Breast epithelium (tissue), 4 donors: Measurements from ENCODE around the gene TRIM38. TPM values are rescaled to one million over a fixed set of nuclear protein-coding genes. Genes with fewer than 3 reads are reported as not detected.
A peak's percentile ranks its signal among the peaks of the same experiment; 100 is the strongest.
"Not testable (repeated sequence)": the region's sequence is repeated elsewhere in the genome, so short reads cannot be mapped to it uniquely, and the experiment has no call there.

Experiments used
- DNase-seq, 2 donors: peaks; one replicate each; pipeline ENCODE4 v3.0.0-alpha.2; 2019; ENCODE audit warnings: low spot score in 2 of 2
- H3K27ac ChIP-seq, 2 donors: fragments of 200-600 bp; sonication (generic) in 1 of 2; one replicate each; pipeline ENCODE4 v1.5.1; 2016 to 2019; ENCODE audit warnings: mild to moderate bottlenecking in 1 of 2
- H3K27me3 ChIP-seq, 2 donors: fragments of 200-600 bp; sonication (generic) in 1 of 2; one replicate each; pipeline versions ENCODE4 v1.5.1 to v1.6.0; 2017 to 2019; ENCODE audit warnings: control low read depth in 1 of 2, mild to moderate bottlenecking in 1 of 2
- H3K36me3 ChIP-seq: fragments of 200-600 bp; one replicate; pipeline ENCODE4 v1.5.1; 2019
- H3K4me1 ChIP-seq, 2 donors: fragments of 200-600 bp; sonication (generic); one replicate each; pipeline ENCODE4 v1.5.1; 2016 to 2019; ENCODE audit warnings: control low read depth in 1 of 2
- H3K4me3 ChIP-seq, 3 donors: fragments of 200-600 bp; sonication (generic); 1 replicate in 2 of 3; 2 replicates in 1 of 3; pipeline ENCODE4 v1.5.1; 2016 to 2019; ENCODE audit warnings: mild to moderate bottlenecking in 3 of 3, moderate library complexity in 2 of 3
- H3K9me3 ChIP-seq, 2 donors: fragments of 200-600 bp; sonication (generic) in 1 of 2; one replicate each; pipeline ENCODE4 v1.5.1; 2016 to 2019; ENCODE audit warnings: control low read depth in 1 of 2
- CTCF ChIP-seq, 3 donors: fragments of 450-650 bp; IDR thresholded peaks; one replicate each; pipeline ENCODE4 v1.5.1; 2016 to 2017; ENCODE audit warnings: antibody characterized with exemption in 3 of 3, mild to moderate bottlenecking in 3 of 3, moderate library complexity in 3 of 3
- POLR2A ChIP-seq: fragments of 450-650 bp; IDR thresholded peaks from one replicate; pipeline ENCODE4 v1.6.1; 2016; ENCODE audit warnings: antibody characterized with exemption, mild to moderate bottlenecking, moderate library complexity
- POLR2AphosphoS5 ChIP-seq, 3 donors: sonication (generic); formaldehyde crosslinking; IDR thresholded peaks; one replicate each; pipeline ENCODE4 v1.6.1; 2017; ENCODE audit warnings: antibody characterized with exemption in 3 of 3
- intact Hi-C: fragments of 100-400 bp; cut with DNase I; formaldehyde crosslinking; loops from one replicate; pipeline ENCODE4 v1.15.1; 2023; ENCODE audit warnings: low total_unique reads
- total RNA-seq, 3 donors: library from RNA; depleted of rRNA; stranded (reverse); fragments of >200 nt; gene quantifications; one replicate each; pipeline ENCODE4 v1.1.0, GENCODE V29; 2016

Gene TRIM38
- total RNA-seq, 3 donors from 2014 or later: 11.8 to 16.2 (median 12.1) TPM

- intact Hi-C loops: no loop called here
- H3K27me3 ChIP-seq: no peaks in the 10 kb centered on the region
- H3K27ac ChIP-seq: no peak overlapping the region
- H3K36me3 ChIP-seq: no peaks in the 10 kb centered on the region
- no peak for DNase-seq
- TF ChIP-seq CTCF (IDR thresholded peaks at IDR 0.05) (no peak), POLR2A (no peak), POLR2AphosphoS5 (IDR thresholded peaks at IDR 0.05) (no peak)
- H3K4me3 ChIP-seq: no peak overlapping the region
- H3K4me1 ChIP-seq: peaks cover 0 to 10% of the 10 kb centered on the region in 2 donors
- H3K9me3 ChIP-seq: no peaks in the 10 kb centered on the region
Observed at GRCh38 chr6:25990172-25990873, 27.7 kb downstream of the TRIM38 start.

GRCh38 chr6:25991785-25992412 is 29.3 kb downstream of the TRIM38 start:
- no peaks in the 10 kb centered on the region for H3K9me3 ChIP-seq
- DNase-seq: peak; percentile 62 to 66
- no peaks in the 10 kb centered on the region for H3K36me3 ChIP-seq
- no peaks in the 10 kb centered on the region for H3K27me3 ChIP-seq
- intact Hi-C loops: no loop called here
- peak overlapping the region; percentile 94 to 95 for H3K27ac ChIP-seq
- H3K4me1 ChIP-seq: peaks cover 0 to 10% of the 10 kb centered on the region in 2 donors
- peak overlapping the region; percentile 51 to 77 (median 66) for H3K4me3 ChIP-seq
- TF ChIP-seq POLR2AphosphoS5 (IDR thresholded peaks at IDR 0.05) (peak; percentile 9 to 56 (median 15)), POLR2A (no peak)

GRCh38 chr6:25992413-25993340 is 30.1 kb downstream of the TRIM38 start:
- intact Hi-C loops: no loop called here

GRCh38 chr6:25993341-25993684 is 30.7 kb downstream of the TRIM38 start:
- DNase-seq, H3K27me3 ChIP-seq, intact Hi-C loops, H3K36me3 ChIP-seq, H3K9me3 ChIP-seq: not testable (repeated sequence)
- H3K4me3 ChIP-seq: peak overlapping the region; percentile 51 to 77 (median 66)
- peak overlapping the region; percentile 33 to 95 for H3K27ac ChIP-seq
- H3K4me1 ChIP-seq: peaks cover 0 to 10% of the 10 kb centered on the region in 2 donors

More at GRCh38 chr6:25992413-25993340, 30.1 kb downstream of the TRIM38 start:
- TF ChIP-seq POLR2A (peak; percentile 7), CTCF (IDR thresholded peaks at IDR 0.05) (peak; percentile 63 to 99 (median 88)), POLR2AphosphoS5 (IDR thresholded peaks at IDR 0.05) (peak; percentile 69 to 75 (median 74))
- Histone ChIP-seq H3K36me3 (no peaks in the 10 kb centered on the region), H3K9me3 (no peaks in the 10 kb centered on the region), H3K27ac (peak overlapping the region; percentile 94 to 95), H3K27me3 (no peaks in the 10 kb centered on the region), H3K4me1 (peaks cover 0 to 10% of the 10 kb centered on the region in 2 donors), H3K4me3 (peak overlapping the region; percentile 51 to 77 (median 66))
- DNase-seq: peak; percentile 89 to 93

GRCh38 chr6:25995507-25995906 is 32.9 kb downstream of the TRIM38 start:
- Histone ChIP-seq H3K27me3 (no peaks in the 10 kb centered on the region), H3K36me3 (no peaks in the 10 kb centered on the region), H3K4me1 (peaks cover 0 to 10% of the 10 kb centered on the region in 2 donors), H3K4me3 (no peak overlapping the region), H3K27ac (no peak overlapping the region), H3K9me3 (no peaks in the 10 kb centered on the region)
- no peak for DNase-seq
- no peak for TF ChIP-seq POLR2A
- TF ChIP-seq POLR2AphosphoS5 (IDR thresholded peaks at IDR 0.05): no peak
- TF ChIP-seq CTCF (IDR thresholded peaks at IDR 0.05): no peak
- intact Hi-C loops: no loop called here
